Mesendoderm (in vitro differentiated cells): ENCODE measurements around the gene LIPJ.

ENCODE experiments used
- DNase-seq: peaks from one replicate; pipeline ENCODE4 v3.0.0; 2013
- H2AK5ac ChIP-seq: 2 replicates; pipeline ENCODE4 v1.6.1; 2013; ENCODE audit warnings: low read length, inconsistent platforms
- H2BK120ac ChIP-seq: 2 replicates; pipeline ENCODE4 v1.6.1; 2013; ENCODE audit warnings: low read depth, mild to moderate bottlenecking, low read length, moderate library complexity, mixed read lengths
- H2BK15ac ChIP-seq: replicated peaks from 2 replicates; pipeline ENCODE4 v1.6.1; 2013; ENCODE audit warnings: low read depth, mild to moderate bottlenecking, moderate library complexity
- H2BK5ac ChIP-seq: 2 replicates; pipeline ENCODE4 v1.6.1; 2013; ENCODE audit warnings: low read length, inconsistent platforms
- H3K18ac ChIP-seq: 2 replicates; pipeline ENCODE4 v1.6.1; 2013; ENCODE audit warnings: mild to moderate bottlenecking, low read length, mixed read lengths
- H3K23ac ChIP-seq: one replicate; pipeline ENCODE4 v1.6.1; 2013; ENCODE audit warnings: low read length
- H3K27ac ChIP-seq: 2 replicates; pipeline ENCODE4 v1.5.1; 2013; ENCODE audit warnings: low read depth, mild to moderate bottlenecking, inconsistent platforms, low read length, moderate library complexity
- H3K27me3 ChIP-seq: 2 replicates; pipeline ENCODE4 v1.6.1; 2013; ENCODE audit warnings: low read length, control low read depth, mild to moderate bottlenecking, inconsistent platforms; ENCODE audit not compliant: insufficient read depth, poor library complexity
- H3K36me3 ChIP-seq: 2 replicates; pipeline ENCODE4 v1.6.1; 2013; ENCODE audit warnings: low read length, inconsistent platforms; ENCODE audit not compliant: control insufficient read depth, insufficient read depth
- H3K4ac ChIP-seq: one replicate; pipeline ENCODE4 v1.6.1; 2013; ENCODE audit warnings: low read depth, mild to moderate bottlenecking, low read length, moderate library complexity
- H3K4me1 ChIP-seq: 2 replicates; pipeline ENCODE4 v1.6.1; 2013; ENCODE audit warnings: low read depth, low read length, inconsistent platforms; ENCODE audit not compliant: control insufficient read depth
- H3K4me2 ChIP-seq: 2 replicates; pipeline ENCODE4 v1.6.1; 2013; ENCODE audit warnings: low read length
- H3K4me3 ChIP-seq: 2 replicates; pipeline ENCODE4 v1.5.1; 2013; ENCODE audit warnings: mild to moderate bottlenecking, low read length
- H3K56ac ChIP-seq: one replicate; pipeline ENCODE4 v1.6.1; 2013; ENCODE audit warnings: low read length
- H3K79me1 ChIP-seq: 2 replicates; pipeline ENCODE4 v1.6.1; 2013; ENCODE audit warnings: low read length, inconsistent platforms
- H3K79me2 ChIP-seq: 2 replicates; pipeline ENCODE4 v1.6.1; 2013; ENCODE audit warnings: mild to moderate bottlenecking, low read length; ENCODE audit not compliant: control insufficient read depth, insufficient read depth
- H3K9ac ChIP-seq: 2 replicates; pipeline ENCODE4 v1.6.1; 2013; ENCODE audit warnings: low read length, inconsistent platforms
- H4K5ac ChIP-seq: one replicate; pipeline ENCODE4 v1.6.1; 2013; ENCODE audit warnings: low read length
- H4K8ac ChIP-seq: one replicate; pipeline ENCODE4 v1.6.1; 2013; ENCODE audit warnings: low read depth, mild to moderate bottlenecking, control low read depth, low read length, moderate library complexity
- WGBS: extraction: QIAGEN DNeasy Blood & Tissue Kit; methylation state at CpG from one replicate; pipeline ENCODE4 v1.1.7; 2013; ENCODE audit warnings: low lambda C conversion rate, missing lambda C conversion rate; ENCODE audit not compliant: insufficient coverage; ENCODE audit errors: extremely low coverage; 5-methylcytosine and 5-hydroxymethylcytosine counted together

The LIPJ gene

GRCh38 chr10:88542522-88542921, 44.0 kb upstream of the LIPJ start:
- Histone ChIP-seq H2BK15ac (no peak overlapping the region), H3K18ac (no peak overlapping the region), H4K8ac (no peak overlapping the region), H3K36me3 (no peaks in the 10 kb centered on the region), H2BK5ac (no peak overlapping the region), H4K5ac (no peak overlapping the region), H3K4me3 (no peak overlapping the region), H3K79me1 (no peaks in the 10 kb centered on the region), H3K9ac (no peak overlapping the region), H3K4me2 (no peak overlapping the region), H3K56ac (no peak overlapping the region), H3K27ac (no peak overlapping the region), H2AK5ac (no peak overlapping the region), H3K4me1 (no peaks in the 10 kb centered on the region), H2BK120ac (no peak overlapping the region), H3K79me2 (no peaks in the 10 kb centered on the region), H3K4ac (no peak overlapping the region), H3K27me3 (no peaks in the 10 kb centered on the region), H3K23ac (no peak overlapping the region)
- WGBS: no CpG with 5 or more reads among the region's 4 CpGs
- DNase-seq: no peak

GRCh38 chr10:88544140-88544870, 42.3 kb upstream of the LIPJ start:
- Histone ChIP-seq H3K79me2 (no peaks in the 10 kb centered on the region), H3K4me2 (no peak overlapping the region), H3K36me3 (no peaks in the 10 kb centered on the region), H2BK15ac (no peak overlapping the region), H3K56ac (no peak overlapping the region), H3K4me3 (no peak overlapping the region), H2BK5ac (no peak overlapping the region), H4K8ac (no peak overlapping the region), H3K79me1 (no peaks in the 10 kb centered on the region), H3K4ac (no peak overlapping the region), H3K27ac (no peak overlapping the region), H3K9ac (no peak overlapping the region), H2AK5ac (no peak overlapping the region), H4K5ac (no peak overlapping the region), H3K23ac (no peak overlapping the region), H3K4me1 (no peaks in the 10 kb centered on the region), H3K27me3 (no peaks in the 10 kb centered on the region), H2BK120ac (no peak overlapping the region), H3K18ac (no peak overlapping the region)
- WGBS: no CpG with 5 or more reads among the region's 2 CpGs
- DNase-seq: no peak

- Histone ChIP-seq H3K79me1 (no peaks in the 10 kb centered on the region), H3K56ac (no peak overlapping the region), H3K4ac (no peak overlapping the region), H3K4me2 (no peak overlapping the region), H3K79me2 (no peaks in the 10 kb centered on the region), H3K27ac (no peak overlapping the region), H3K36me3 (no peaks in the 10 kb centered on the region), H3K23ac (peak overlapping the region; percentile 37), H3K4me3 (no peak overlapping the region), H3K18ac (no peak overlapping the region), H2BK5ac (no peak overlapping the region), H2BK120ac (no peak overlapping the region), H3K9ac (no peak overlapping the region), H2BK15ac (no peak overlapping the region), H4K8ac (no peak overlapping the region), H3K27me3 (no peaks in the 10 kb centered on the region), H4K5ac (no peak overlapping the region), H2AK5ac (no peak overlapping the region), H3K4me1 (no peaks in the 10 kb centered on the region)
- WGBS: no CpG with 5 or more reads among the region's 4 CpGs
- DNase-seq: no peak
Observed at GRCh38 chr10:88545359-88545758, 41.2 kb upstream of the LIPJ start.

GRCh38 chr10:88546497-88546896, 40.1 kb upstream of the LIPJ start:
- Histone ChIP-seq H3K9ac (no peak overlapping the region), H3K4ac (no peak overlapping the region), H3K4me2 (no peak overlapping the region), H3K4me1 (no peaks in the 10 kb centered on the region), H2BK5ac (no peak overlapping the region), H4K8ac (no peak overlapping the region), H3K56ac (no peak overlapping the region), H3K23ac (no peak overlapping the region), H2BK120ac (no peak overlapping the region), H3K36me3 (no peaks in the 10 kb centered on the region), H3K27ac (no peak overlapping the region), H2BK15ac (no peak overlapping the region), H3K79me2 (no peaks in the 10 kb centered on the region), H3K4me3 (no peak overlapping the region), H3K27me3 (no peaks in the 10 kb centered on the region), H3K18ac (no peak overlapping the region), H4K5ac (no peak overlapping the region), H2AK5ac (no peak overlapping the region), H3K79me1 (no peaks in the 10 kb centered on the region)
- WGBS: no CpG with 5 or more reads among the region's 3 CpGs
- no peak for DNase-seq

GRCh38 chr10:88551246-88551645, 35.3 kb upstream of the LIPJ start:
- Histone ChIP-seq H4K8ac (no peak overlapping the region), H2AK5ac (no peak overlapping the region), H2BK5ac (no peak overlapping the region), H2BK120ac (no peak overlapping the region), H3K4me1 (no peaks in the 10 kb centered on the region), H2BK15ac (no peak overlapping the region), H3K79me1 (no peaks in the 10 kb centered on the region), H3K27ac (no peak overlapping the region), H3K79me2 (no peaks in the 10 kb centered on the region), H3K18ac (no peak overlapping the region), H3K4ac (no peak overlapping the region), H3K4me3 (no peak overlapping the region), H3K36me3 (no peaks in the 10 kb centered on the region), H3K23ac (no peak overlapping the region), H4K5ac (no peak overlapping the region), H3K9ac (no peak overlapping the region), H3K4me2 (no peak overlapping the region), H3K56ac (no peak overlapping the region), H3K27me3 (no peaks in the 10 kb centered on the region)
- DNase-seq: no peak
- WGBS: no CpG with 5 or more reads among the region's 2 CpGs
